ENCODE data around the gene BMERB1.
"Not testable (repeated sequence)": the region's sequence is repeated elsewhere in the genome, so short reads cannot be mapped to it uniquely, and the experiment has no call there.

BMERB1 gene

DNA sequence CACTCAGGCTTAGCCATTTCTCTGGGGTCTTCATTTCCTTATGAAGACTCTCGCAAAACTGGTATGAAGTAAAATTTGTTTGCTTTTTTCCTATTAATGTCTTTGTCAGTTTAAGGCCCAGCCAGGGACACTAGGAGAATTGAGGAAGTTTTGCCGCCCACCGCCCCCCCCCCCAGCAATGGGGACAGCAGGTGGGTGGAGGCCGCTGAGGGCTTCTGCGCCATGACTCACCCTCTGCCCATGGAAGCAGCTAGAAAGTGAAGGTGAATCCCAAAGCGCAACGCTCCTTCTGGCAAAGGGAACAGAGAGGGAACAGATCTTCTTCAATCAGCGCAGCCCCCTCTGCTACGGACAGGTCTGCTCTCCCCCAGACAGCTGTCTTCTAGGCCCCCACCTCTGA lies 158.8 kb downstream of the BMERB1 start:
- no peak for DNase-seq (ENCODE audit: low read depth in 2 of 2)

DNA sequence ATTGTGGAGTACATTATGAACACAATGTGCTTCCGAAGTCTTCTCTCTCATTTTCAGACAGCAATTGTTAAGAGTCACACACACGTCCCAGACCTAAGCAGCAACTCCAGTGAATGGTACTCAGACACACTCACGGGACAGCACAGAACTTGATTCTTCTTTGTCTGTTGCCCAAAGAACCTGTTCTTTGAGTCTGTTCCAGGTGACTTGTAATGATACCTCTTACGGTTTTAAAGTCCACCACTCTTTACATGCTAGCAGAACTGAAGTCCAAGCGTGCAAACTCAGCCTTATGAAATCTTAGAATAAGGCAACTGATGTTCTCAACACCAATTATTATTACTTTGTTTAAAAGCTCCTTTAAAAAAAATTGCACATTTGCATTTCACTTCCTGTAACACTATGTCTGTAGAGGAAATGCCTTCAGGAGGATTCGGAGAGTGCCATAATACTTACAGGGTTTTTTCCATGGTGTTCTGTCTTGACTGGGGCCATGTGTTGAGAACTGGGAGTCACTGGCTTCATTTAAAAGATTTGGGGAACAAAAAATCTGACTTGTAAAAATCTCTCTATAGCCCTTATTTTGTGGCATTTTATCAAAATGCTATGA lies 160.4 kb downstream of the BMERB1 start:
- no peak for DNase-seq (ENCODE audit: low read depth in 2 of 2)

- DNase-seq (ENCODE audit: low read depth in 2 of 2), result no peak
Observed at GRCh38 chr16:15597135-15597534, 162.7 kb downstream of the BMERB1 start.

- DNase-seq (ENCODE audit: low read depth in 2 of 2), result no peak
Observed at GRCh38 chr16:15597822-15598647, 163.6 kb downstream of the BMERB1 start.

DNA sequence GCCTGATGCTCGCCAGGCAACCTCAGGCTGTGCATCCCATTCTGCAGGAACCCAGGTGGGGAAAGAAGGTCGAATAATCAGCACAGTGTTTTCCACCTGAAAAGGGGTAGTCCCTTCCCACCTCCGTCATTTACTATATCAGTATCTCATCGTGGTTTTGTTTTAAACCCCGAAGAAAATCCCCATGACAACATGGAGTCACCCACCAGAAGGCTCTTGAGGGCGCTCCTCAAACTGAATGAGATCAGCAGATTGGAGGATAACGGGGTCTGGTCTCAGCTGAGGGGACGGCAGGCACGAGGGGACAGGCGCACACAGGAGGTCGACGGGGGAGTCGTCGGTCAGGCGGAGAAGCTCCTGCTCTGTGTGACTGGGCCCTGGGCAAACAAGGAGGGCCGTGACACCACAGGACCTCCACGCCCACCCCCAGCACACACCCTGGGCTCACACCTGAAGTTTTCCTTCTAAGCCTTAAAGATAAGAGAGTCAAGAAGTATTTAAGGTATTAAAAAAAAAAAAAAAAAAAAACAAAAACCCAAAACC lies 164.3 kb downstream of the BMERB1 start:
- no peak for DNase-seq (ENCODE audit: low read depth in 2 of 2)

- no peak for DNase-seq (ENCODE audit: low read depth in 2 of 2)
Observed at GRCh38 chr16:15599303-15600070, 165.1 kb downstream of the BMERB1 start.

DNA sequence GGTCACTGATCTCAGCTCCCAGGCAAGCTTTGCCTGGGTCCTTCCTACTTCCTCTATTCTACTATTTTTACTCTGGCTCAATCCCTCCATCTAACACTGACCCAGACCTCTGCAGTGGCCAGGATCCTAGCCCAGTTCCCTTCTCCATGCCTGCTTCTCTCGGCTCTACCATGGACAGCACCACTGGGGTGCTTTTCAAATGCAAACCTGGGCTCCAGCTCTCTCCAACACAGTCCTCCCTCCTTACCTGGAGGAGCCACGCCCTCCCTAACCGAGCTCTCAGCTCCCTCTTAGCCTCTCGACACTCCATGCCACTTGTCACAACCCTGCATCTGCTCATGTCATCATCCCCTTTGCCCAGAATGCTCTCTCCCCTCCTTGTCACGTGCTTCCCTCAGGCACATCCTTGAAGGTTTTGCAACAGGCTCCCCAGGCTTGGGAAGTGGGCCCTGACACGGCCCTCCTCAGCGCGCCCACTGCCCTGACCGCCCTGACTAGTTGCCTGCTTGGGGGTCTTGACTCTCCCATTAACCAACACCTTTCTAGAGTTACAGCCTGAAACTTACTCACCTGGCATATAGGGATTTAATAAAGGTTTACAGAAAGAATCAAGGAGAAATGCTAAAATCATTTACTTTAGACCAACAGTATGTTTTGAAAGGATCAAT lies 167.0 kb downstream of the BMERB1 start:
- no peak for DNase-seq (ENCODE audit: low read depth in 2 of 2)

- DNase-seq (ENCODE audit: low read depth in 2 of 2), result no peak
Observed at GRCh38 chr16:15602285-15603044, 168.1 kb downstream of the BMERB1 start.

GRCh38 chr16:15604460-15605440 lies 170.4 kb downstream of the BMERB1 start:
- no peak for DNase-seq (ENCODE audit: low read depth in 2 of 2)

GRCh38 chr16:15605839-15606517 lies 171.6 kb downstream of the BMERB1 start:
- no peak for DNase-seq (ENCODE audit: low read depth in 2 of 2)

- DNase-seq (ENCODE audit: low read depth in 2 of 2), result no peak
Observed at GRCh38 chr16:15606518-15607220, 172.3 kb downstream of the BMERB1 start.

GRCh38 chr16:15607221-15607699 lies 172.9 kb downstream of the BMERB1 start:
- DNase-seq (ENCODE audit: low read depth in 2 of 2), result not testable (repeated sequence)

DNA sequence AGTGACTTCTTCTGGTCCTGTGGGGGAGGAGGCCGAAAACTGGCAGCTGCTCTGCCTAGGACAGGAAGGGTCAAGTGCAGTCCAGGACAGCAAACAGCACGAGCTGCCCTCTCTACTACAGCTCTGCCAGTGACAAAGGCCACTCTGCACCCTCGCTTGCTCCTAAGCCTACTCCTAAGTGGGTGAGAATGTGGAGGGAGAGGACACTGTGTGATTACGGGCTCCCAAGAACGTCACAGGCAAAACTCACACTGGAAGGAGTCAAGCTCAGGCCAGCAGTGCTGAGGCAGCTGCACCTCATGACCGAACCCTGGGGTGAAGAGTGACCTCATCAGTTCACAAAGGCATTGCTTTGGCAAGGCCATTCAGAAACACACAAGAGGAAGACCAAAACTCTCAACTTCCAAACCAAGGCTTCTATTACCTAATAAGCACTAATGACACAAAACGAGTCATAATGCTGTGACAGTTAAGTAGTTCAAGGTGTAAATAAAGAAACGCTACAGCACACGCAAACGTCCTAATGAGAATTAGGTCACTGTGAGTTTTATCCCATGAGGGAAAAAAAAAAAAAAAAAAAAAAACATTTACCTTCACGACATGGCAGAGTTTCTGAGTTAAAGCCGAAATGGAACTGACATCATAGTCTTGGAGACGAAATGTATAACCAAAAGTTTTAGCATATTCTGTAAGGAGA lies 173.5 kb downstream of the BMERB1 start:
- DNase-seq (ENCODE audit: low read depth in 2 of 2), result no peak

DNA sequence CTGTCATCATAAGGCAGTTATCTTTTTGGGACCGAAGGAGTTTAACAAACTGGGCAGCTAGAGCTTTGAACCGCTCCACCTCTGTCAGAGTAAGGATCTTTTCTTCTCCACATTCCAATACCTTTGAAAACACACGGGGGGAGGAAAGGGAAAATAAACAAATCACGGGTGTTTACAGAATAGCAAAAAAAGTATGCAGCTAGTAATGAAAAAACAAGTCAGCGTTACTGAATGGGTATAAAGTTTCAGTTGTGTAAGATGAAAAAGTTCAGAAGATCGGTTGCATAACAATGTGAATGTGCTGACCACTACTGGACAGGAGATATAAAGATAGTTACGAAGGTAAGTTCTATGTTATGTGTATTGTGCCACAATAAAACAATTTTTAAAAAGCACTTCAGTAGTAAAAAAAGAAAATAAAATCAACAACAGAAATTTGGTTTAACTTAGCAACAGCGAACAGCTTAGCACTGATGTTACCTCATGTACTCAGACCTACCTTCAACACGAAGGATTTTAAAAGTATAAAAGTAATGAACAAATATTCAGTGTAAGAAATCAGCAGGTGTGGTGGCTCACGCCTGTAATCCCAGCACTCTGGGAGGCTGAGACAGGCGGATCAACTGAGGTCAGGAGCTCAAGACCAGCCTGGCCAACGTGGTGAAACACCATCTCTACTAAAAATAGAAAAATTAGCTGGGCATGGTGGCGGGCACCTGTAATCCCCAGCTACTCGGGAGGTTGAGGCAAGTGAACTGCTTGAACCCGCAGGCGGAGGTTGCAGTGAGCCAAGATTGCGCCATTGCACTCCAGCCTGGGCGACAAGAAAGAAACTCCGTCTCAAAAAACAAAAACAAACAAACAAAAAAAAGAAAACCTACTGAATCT lies 174.3 kb downstream of the BMERB1 start:
- DNase-seq (ENCODE audit: low read depth in 2 of 2), result no peak

DNA sequence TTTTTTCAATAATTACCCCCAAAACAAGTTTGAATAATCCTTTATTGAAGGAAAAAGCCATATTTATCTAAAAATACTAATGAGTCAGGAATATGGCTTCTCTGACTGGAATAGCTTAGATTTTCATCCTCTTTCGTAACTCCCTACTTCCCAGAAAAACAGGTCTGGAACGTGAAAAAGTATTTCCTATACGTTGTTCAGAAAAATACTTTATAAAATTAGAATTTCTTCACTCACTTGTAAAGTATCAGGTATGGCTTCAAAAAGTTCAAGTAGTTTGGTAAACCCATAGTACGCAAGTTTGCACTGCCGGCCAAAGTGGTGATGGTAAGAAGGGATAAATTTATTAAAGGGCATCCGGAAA lies 174.9 kb downstream of the BMERB1 start:
- no peak for DNase-seq (ENCODE audit: low read depth in 2 of 2)

GRCh38 chr16:15610369-15610871 lies 176.0 kb downstream of the BMERB1 start:
- no peak for DNase-seq (ENCODE audit: low read depth in 2 of 2)

- DNase-seq (ENCODE audit: low read depth in 2 of 2), result no peak
Observed at GRCh38 chr16:15611610-15612009, 177.2 kb downstream of the BMERB1 start.

Data from stimulated activated CD4-positive, alpha-beta T cell treated with anti-CD3 and anti-CD28 coated beads, Interleukin-1b, Interleukin-23, amount 100 ng/mL, for 1 hour (primary cell).